Urinary bladder (tissue), 4 donors: Measurements from ENCODE around the gene NCR3LG1. TPM values are rescaled to one million over a fixed set of nuclear protein-coding genes. Genes with fewer than 3 reads are reported as not detected.
"Not testable (repeated sequence)": the region's sequence is repeated elsewhere in the genome, so short reads cannot be mapped to it uniquely, and the experiment has no call there.

Source experiments
- DNase-seq: peaks from one replicate; pipeline ENCODE4 v3.0.0-alpha.2; 2015; ENCODE audit errors: extremely low spot score
- H3K27ac ChIP-seq: one replicate; pipeline ENCODE4 v1.5.1; 2013; ENCODE audit warnings: low read depth, mild to moderate bottlenecking, moderate library complexity
- H3K36me3 ChIP-seq: one replicate; pipeline ENCODE4 v1.6.1; 2013; ENCODE audit warnings: mild to moderate bottlenecking, moderate library complexity; ENCODE audit not compliant: insufficient read depth
- H3K4me1 ChIP-seq: one replicate; pipeline ENCODE4 v1.6.1; 2013; ENCODE audit warnings: mild to moderate bottlenecking, moderate library complexity; ENCODE audit not compliant: insufficient read depth
- H3K4me3 ChIP-seq: one replicate; pipeline ENCODE4 v1.5.1; 2013; ENCODE audit warnings: low read depth, low read length
- WGBS: extraction: QIAGEN DNeasy Blood & Tissue Kit; methylation state at CpG from one replicate; pipeline ENCODE4 v1.1.7; 2013; 5-methylcytosine and 5-hydroxymethylcytosine counted together
- polyA plus RNA-seq: library from polyadenylated mRNA; stranded (reverse); fragments of 200-250 nt; gene quantifications from one replicate; pipeline ENCODE4 v1.2.3, GENCODE V29; 2013
- total RNA-seq: library from RNA; depleted of rRNA; stranded (reverse); fragments of >200 nt; gene quantifications from one replicate; pipeline ENCODE4 v1.2.3, GENCODE V29; 2014
- donor health status: healthy with polysubstance abuse.
- donor health status: healthy.

Gene NCR3LG1
- total and polyA plus RNA-seq, 2 donors = 0.76 to 1.6 TPM

- Histone ChIP-seq H3K4me3 (no peak overlapping the region), H3K4me1 (no peaks in the 10 kb centered on the region), H3K27ac (no peak overlapping the region), H3K36me3 (no peaks in the 10 kb centered on the region)
- no peak for DNase-seq
- 73% methylated on average over 6 of the region's 6 CpGs for WGBS
These were observed 64.0 kb downstream of the NCR3LG1 start for GRCh38 chr11:17415523-17416104.

- DNase-seq = no peak
- Histone ChIP-seq H3K36me3 (no peaks in the 10 kb centered on the region), H3K4me1 (no peaks in the 10 kb centered on the region), H3K4me3 (no peak overlapping the region), H3K27ac (no peak overlapping the region)
- 60% methylated on average over 2 of the region's 2 CpGs for WGBS
These were observed 64.9 kb downstream of the NCR3LG1 start for GRCh38 chr11:17416492-17416891.

DNA sequence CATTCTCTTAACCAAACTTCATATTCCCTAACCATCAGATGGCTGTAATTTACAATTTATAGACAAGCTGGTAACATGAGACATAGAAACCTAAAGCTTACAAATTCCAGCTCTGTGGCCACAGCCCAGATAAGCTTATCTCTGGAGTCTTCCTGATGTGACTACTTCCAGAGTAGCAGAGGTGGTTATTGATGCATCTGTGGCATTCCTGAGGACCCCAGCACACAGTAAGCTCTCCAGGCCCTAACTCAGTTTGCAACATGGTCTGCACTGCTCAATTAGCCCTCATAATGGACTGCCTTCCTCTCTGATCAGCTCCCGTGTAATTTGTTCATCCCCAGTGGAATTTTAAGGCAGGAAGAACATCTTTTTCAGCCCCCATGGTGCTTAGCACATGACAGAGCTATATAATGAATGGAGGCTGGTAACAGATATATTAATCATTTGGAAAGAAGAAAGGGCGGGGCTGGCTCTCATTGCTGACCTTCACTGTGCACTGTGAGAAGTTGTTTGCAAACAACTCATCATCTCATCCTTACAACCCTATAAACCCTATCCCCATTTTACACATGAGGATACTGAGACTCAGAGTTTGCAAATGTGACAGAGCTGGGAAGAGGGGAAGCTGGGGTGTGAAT, 67.0 kb downstream of the NCR3LG1 start:
- H3K4me3 ChIP-seq = no peak overlapping the region
- no peak for DNase-seq
- 54% methylated on average over 2 of the region's 2 CpGs for WGBS
- no peak overlapping the region for H3K27ac ChIP-seq
- no peaks in the 10 kb centered on the region for H3K36me3 ChIP-seq
- no peaks in the 10 kb centered on the region for H3K4me1 ChIP-seq

- Histone ChIP-seq H3K27ac (no peak overlapping the region), H3K4me1 (no peaks in the 10 kb centered on the region), H3K4me3 (no peak overlapping the region), H3K36me3 (no peaks in the 10 kb centered on the region)
- 33% methylated on average over 4 of the region's 4 CpGs for WGBS
- no peak for DNase-seq
These were observed 70.2 kb downstream of the NCR3LG1 start for GRCh38 chr11:17421781-17422180.

GRCh38 chr11:17423533-17424310, 72.1 kb downstream of the NCR3LG1 start:
- Histone ChIP-seq H3K27ac (no peak overlapping the region), H3K4me1 (no peaks in the 10 kb centered on the region), H3K4me3 (no peak overlapping the region), H3K36me3 (no peaks in the 10 kb centered on the region)
- DNase-seq = no peak
- WGBS = 76% methylated on average over 11 of the region's 11 CpGs

- H3K27ac ChIP-seq, H3K4me3 ChIP-seq, DNase-seq, H3K36me3 ChIP-seq, H3K4me1 ChIP-seq: not testable (repeated sequence)
- 57% methylated on average over 5 of the region's 5 CpGs for WGBS
These were observed 74.6 kb downstream of the NCR3LG1 start for GRCh38 chr11:17426233-17426632.

Other genes starting within 250 kb of the NCR3LG1 start
- gene PIK3C2A, start 143.8 kb upstream of the NCR3LG1 start, total RNA-seq = 92.3 TPM
- 19.9 TPM for gene PIK3C2A, start 143.8 kb upstream of the NCR3LG1 start, polyA plus RNA-seq
- gene NUCB2, start 75.1 kb upstream of the NCR3LG1 start, total RNA-seq = 174 TPM
- 54.8 TPM for gene NUCB2, start 75.1 kb upstream of the NCR3LG1 start, polyA plus RNA-seq
- 1.4 TPM for gene KCNJ11, start 36.9 kb downstream of the NCR3LG1 start, total RNA-seq
- 0.34 TPM for gene KCNJ11, start 36.9 kb downstream of the NCR3LG1 start, polyA plus RNA-seq
- gene ABCC8, start 125.0 kb downstream of the NCR3LG1 start, total RNA-seq = 8.7 TPM
- gene ABCC8, start 125.0 kb downstream of the NCR3LG1 start, polyA plus RNA-seq = 0.39 TPM
- 0.74 TPM for gene USH1C, start 192.6 kb downstream of the NCR3LG1 start, total RNA-seq
- 0.10 TPM for gene USH1C, start 192.6 kb downstream of the NCR3LG1 start, polyA plus RNA-seq
- gene OTOG, start 195.5 kb downstream of the NCR3LG1 start, total RNA-seq = 0.05 TPM
- not detected for gene OTOG, start 195.5 kb downstream of the NCR3LG1 start, polyA plus RNA-seq